Urinary bladder (tissue), 4 donors: ENCODE measurements around the gene TMIGD2. TPM values are rescaled to one million over a fixed set of nuclear protein-coding genes. Genes with fewer than 3 reads are reported as not detected.
"Not testable (repeated sequence)": the region's sequence is repeated elsewhere in the genome, so short reads cannot be mapped to it uniquely, and the experiment has no call there.

ENCODE experiments used
- DNase-seq: peaks from one replicate; pipeline ENCODE4 v3.0.0-alpha.2; 2015; ENCODE audit errors: extremely low spot score
- H3K27ac ChIP-seq: one replicate; pipeline ENCODE4 v1.5.1; 2013; ENCODE audit warnings: low read depth, mild to moderate bottlenecking, moderate library complexity
- H3K36me3 ChIP-seq: one replicate; pipeline ENCODE4 v1.6.1; 2013; ENCODE audit warnings: mild to moderate bottlenecking, moderate library complexity; ENCODE audit not compliant: insufficient read depth
- H3K4me1 ChIP-seq: one replicate; pipeline ENCODE4 v1.6.1; 2013; ENCODE audit warnings: mild to moderate bottlenecking, moderate library complexity; ENCODE audit not compliant: insufficient read depth
- H3K4me3 ChIP-seq: one replicate; pipeline ENCODE4 v1.5.1; 2013; ENCODE audit warnings: low read depth, low read length
- WGBS: extraction: QIAGEN DNeasy Blood & Tissue Kit; methylation state at CpG from one replicate; pipeline ENCODE4 v1.1.7; 2013; 5-methylcytosine and 5-hydroxymethylcytosine counted together
- polyA plus RNA-seq: library from polyadenylated mRNA; stranded (reverse); fragments of 200-250 nt; gene quantifications from one replicate; pipeline ENCODE4 v1.2.3, GENCODE V29; 2013
- total RNA-seq: library from RNA; depleted of rRNA; stranded (reverse); fragments of >200 nt; gene quantifications from one replicate; pipeline ENCODE4 v1.2.3, GENCODE V29; 2014
- donor health status: healthy with polysubstance abuse.
- donor health status: healthy.

TMIGD2 gene
- total and polyA plus RNA-seq, 2 donors: 0.48 to 0.58 TPM

- no peaks in the 10 kb centered on the region for H3K4me1 ChIP-seq
- no peak overlapping the region for H3K4me3 ChIP-seq
- H3K27ac ChIP-seq: no peak overlapping the region
- 88% methylated on average over 6 of the region's 6 CpGs for WGBS
- no peak for DNase-seq
- H3K36me3 ChIP-seq: peaks cover 4% of the 10 kb centered on the region
These were observed 45.2 kb downstream of the TMIGD2 start for GRCh38 chr19:4257025-4257424.

GRCh38 chr19:4256563-4256962 is 45.6 kb downstream of the TMIGD2 start:
- H3K4me3 ChIP-seq: no peak overlapping the region
- H3K27ac ChIP-seq: no peak overlapping the region
- no peaks in the 10 kb centered on the region for H3K4me1 ChIP-seq
- H3K36me3 ChIP-seq: peaks cover 4% of the 10 kb centered on the region
- 97% methylated on average over 4 of the region's 4 CpGs for WGBS
- no peak for DNase-seq

- Histone ChIP-seq H3K27ac (peak within 1 kb of the TSS; percentile 91), H3K4me3 (peak within 1 kb of the TSS; percentile 50), H3K36me3 (peaks cover 7% of the 10 kb centered on the region), H3K4me1 (no peaks in the 10 kb centered on the region)
- peak; percentile 99 for DNase-seq
- under 1% methylated on average over 44 of the region's 45 CpGs for WGBS
These were observed 55.2 kb downstream of the TMIGD2 start, which contains the start of gene YJU2 for GRCh38 chr19:4246767-4247593. Gene YJU2, plus strand, starts transcription at chr19:4247080. Its CDS starts 67 bp downstream, at chr19:4247147.

DNA sequence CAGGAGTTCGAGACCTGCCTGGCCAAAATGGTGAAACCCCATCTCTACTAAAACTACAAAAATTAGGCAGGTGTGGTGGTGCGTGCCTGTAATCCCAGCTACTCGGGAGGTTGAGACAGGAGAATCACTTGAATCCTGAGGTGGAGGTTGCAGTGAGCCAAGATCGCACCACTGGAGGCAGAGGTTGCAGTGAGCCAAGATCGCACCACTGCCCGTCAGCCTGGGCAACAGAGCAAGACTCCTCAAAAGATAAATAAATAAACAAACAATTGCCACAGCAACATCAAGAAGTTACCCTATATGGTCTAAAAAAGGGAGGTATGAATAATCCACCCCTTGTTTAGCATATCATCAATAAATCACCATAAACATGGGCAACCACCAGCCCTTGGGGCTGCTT is 56.3 kb downstream of the TMIGD2 start:
- not testable (repeated sequence) for H3K27ac ChIP-seq, H3K4me1 ChIP-seq, H3K4me3 ChIP-seq, DNase-seq, H3K36me3 ChIP-seq
- 98% methylated on average over 6 of the region's 6 CpGs for WGBS

Other genes with a start within 250 kb of the TMIGD2 start
- 8.2 TPM for gene ZBTB7A, start 235.5 kb downstream of the TMIGD2 start, total RNA-seq
- gene ZBTB7A, start 235.5 kb downstream of the TMIGD2 start, polyA plus RNA-seq: 35.3 TPM
- gene MAP2K2, start 178.3 kb downstream of the TMIGD2 start, total RNA-seq: 54.7 TPM
- gene MAP2K2, start 178.3 kb downstream of the TMIGD2 start, polyA plus RNA-seq: 103 TPM
- not detected for gene CREB3L3, start 148.8 kb downstream of the TMIGD2 start, total RNA-seq
- 0.11 TPM for gene CREB3L3, start 148.8 kb downstream of the TMIGD2 start, polyA plus RNA-seq
- gene SIRT6, start 119.8 kb downstream of the TMIGD2 start, total RNA-seq: 7.2 TPM
- gene SIRT6, start 119.8 kb downstream of the TMIGD2 start, polyA plus RNA-seq: 23.8 TPM
- 1.2 TPM for gene ANKRD24, start 119.7 kb downstream of the TMIGD2 start, total RNA-seq
- 0.72 TPM for gene ANKRD24, start 119.7 kb downstream of the TMIGD2 start, polyA plus RNA-seq
- 0.32 TPM for gene EBI3, start 72.9 kb downstream of the TMIGD2 start, total RNA-seq
- gene EBI3, start 72.9 kb downstream of the TMIGD2 start, polyA plus RNA-seq: 5.7 TPM
- 11.7 TPM for gene YJU2, start 55.3 kb downstream of the TMIGD2 start, total RNA-seq
- 29.4 TPM for gene YJU2, start 55.3 kb downstream of the TMIGD2 start, polyA plus RNA-seq
- 3.6 TPM for gene SHD, start 23.1 kb downstream of the TMIGD2 start, total RNA-seq
- 0.04 TPM for gene SHD, start 23.1 kb downstream of the TMIGD2 start, polyA plus RNA-seq
- 1.6 TPM for gene FSD1, start 2.2 kb upstream of the TMIGD2 start, total RNA-seq
- 0.49 TPM for gene FSD1, start 2.2 kb upstream of the TMIGD2 start, polyA plus RNA-seq
- gene STAP2, start 36.4 kb upstream of the TMIGD2 start, total RNA-seq: 14.4 TPM
- gene STAP2, start 36.4 kb upstream of the TMIGD2 start, polyA plus RNA-seq: 12.4 TPM
- gene MPND, start 41.2 kb upstream of the TMIGD2 start, total RNA-seq: 7.2 TPM
- gene MPND, start 41.2 kb upstream of the TMIGD2 start, polyA plus RNA-seq: 24.5 TPM
- 18.6 TPM for gene SH3GL1, start 98.2 kb upstream of the TMIGD2 start, total RNA-seq
- gene SH3GL1, start 98.2 kb upstream of the TMIGD2 start, polyA plus RNA-seq: 88.3 TPM
- 9.0 TPM for gene CHAF1A, start 100.3 kb upstream of the TMIGD2 start, total RNA-seq
- gene CHAF1A, start 100.3 kb upstream of the TMIGD2 start, polyA plus RNA-seq: 7.0 TPM
- 39.5 TPM for gene UBXN6, start 155.4 kb upstream of the TMIGD2 start, total RNA-seq
- 135 TPM for gene UBXN6, start 155.4 kb upstream of the TMIGD2 start, polyA plus RNA-seq
- gene HDGFL2, start 169.9 kb upstream of the TMIGD2 start, total RNA-seq: 22.2 TPM
- gene HDGFL2, start 169.9 kb upstream of the TMIGD2 start, polyA plus RNA-seq: 51.4 TPM
- gene PLIN4, start 216.1 kb upstream of the TMIGD2 start, total RNA-seq: 14.0 TPM
- gene PLIN4, start 216.1 kb upstream of the TMIGD2 start, polyA plus RNA-seq: 55.7 TPM
- 1.4 TPM for gene PLIN5, start 232.8 kb upstream of the TMIGD2 start, total RNA-seq
- gene PLIN5, start 232.8 kb upstream of the TMIGD2 start, polyA plus RNA-seq: 5.7 TPM
- 3.9 TPM for gene LRG1, start 237.6 kb upstream of the TMIGD2 start, total RNA-seq
- gene LRG1, start 237.6 kb upstream of the TMIGD2 start, polyA plus RNA-seq: 4.6 TPM